CD4-positive, alpha-beta T cell treated with Interferon alpha-2 for 1 hour (primary cell): ENCODE data around the gene FTO.

Experiments used
- DNase-seq, 2 donors: peaks; one replicate each; pipeline ENCODE4 v3.0.0-alpha.2; 2020 to 2022

Gene FTO

GRCh38 chr16:54027995-54028394 lies 324.0 kb downstream of the FTO start:
- no peak for DNase-seq

GRCh38 chr16:54030451-54030850 lies 326.5 kb downstream of the FTO start:
- no peak for DNase-seq

GRCh38 chr16:54031107-54031760 lies 327.3 kb downstream of the FTO start:
- no peak for DNase-seq

- DNase-seq = no peak
Measured at GRCh38 chr16:54033747-54034146, 329.8 kb downstream of the FTO start.

GRCh38 chr16:54034684-54035083 lies 330.7 kb downstream of the FTO start:
- no peak for DNase-seq

GRCh38 chr16:54040480-54040879 lies 336.5 kb downstream of the FTO start:
- no peak for DNase-seq

- DNase-seq = no peak
Measured at GRCh38 chr16:54040975-54041374, 337.0 kb downstream of the FTO start.

GRCh38 chr16:54048586-54049495 lies 344.9 kb downstream of the FTO start:
- no peak for DNase-seq

GRCh38 chr16:54049591-54050458 lies 345.9 kb downstream of the FTO start:
- no peak for DNase-seq

- DNase-seq = no peak
Measured at GRCh38 chr16:54050459-54051210, 346.7 kb downstream of the FTO start.

- no peak for DNase-seq
Measured at GRCh38 chr16:54051821-54052220, 347.9 kb downstream of the FTO start.

- DNase-seq = no peak
Measured at GRCh38 chr16:54052271-54052670, 348.3 kb downstream of the FTO start.

- DNase-seq = no peak
Measured at GRCh38 chr16:54053891-54054820, 350.2 kb downstream of the FTO start.

- DNase-seq = no peak
Measured at GRCh38 chr16:54055191-54055590, 351.2 kb downstream of the FTO start.

- no peak for DNase-seq
Measured at GRCh38 chr16:54055864-54056263, 351.9 kb downstream of the FTO start.

- no peak for DNase-seq
Measured at GRCh38 chr16:54056921-54057320, 353.0 kb downstream of the FTO start.

- DNase-seq = no peak
Measured at GRCh38 chr16:54059319-54059718, 355.4 kb downstream of the FTO start.

- DNase-seq = no peak
Measured at GRCh38 chr16:54060599-54061421, 356.9 kb downstream of the FTO start.

- DNase-seq = no peak
Measured at GRCh38 chr16:54061454-54061853, 357.5 kb downstream of the FTO start.
